ENCODE data around the gene PASD1. TPM values are rescaled to one million over a fixed set of nuclear protein-coding genes. Genes with fewer than 3 reads are reported as not detected.
"Not testable (repeated sequence)": the region's sequence is repeated elsewhere in the genome, so short reads cannot be mapped to it uniquely, and the experiment has no call there.

PASD1 gene
- total RNA-seq, 3 donors from 2014 or later = not detected

DNA sequence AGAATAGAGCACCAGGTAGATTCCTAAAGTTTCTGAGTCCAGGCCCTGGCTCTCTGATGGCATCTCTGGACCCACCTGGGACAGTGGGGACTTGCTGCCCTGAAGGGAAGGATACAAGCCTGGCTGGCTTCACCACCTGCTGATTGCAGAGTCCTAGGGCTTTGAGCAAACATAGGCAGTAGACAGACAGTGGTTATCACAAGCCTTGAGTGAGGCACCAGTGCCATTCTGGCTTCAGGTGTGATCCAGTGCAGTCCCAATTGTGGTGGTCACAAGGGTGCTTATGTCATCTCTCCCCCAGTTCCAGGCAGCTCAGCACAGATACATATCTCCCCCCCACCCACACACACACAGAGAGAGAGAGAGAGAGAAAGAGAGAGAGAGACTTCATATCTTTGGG is 125.2 kb downstream of the PASD1 start:
- no peak for DNase-seq

DNA sequence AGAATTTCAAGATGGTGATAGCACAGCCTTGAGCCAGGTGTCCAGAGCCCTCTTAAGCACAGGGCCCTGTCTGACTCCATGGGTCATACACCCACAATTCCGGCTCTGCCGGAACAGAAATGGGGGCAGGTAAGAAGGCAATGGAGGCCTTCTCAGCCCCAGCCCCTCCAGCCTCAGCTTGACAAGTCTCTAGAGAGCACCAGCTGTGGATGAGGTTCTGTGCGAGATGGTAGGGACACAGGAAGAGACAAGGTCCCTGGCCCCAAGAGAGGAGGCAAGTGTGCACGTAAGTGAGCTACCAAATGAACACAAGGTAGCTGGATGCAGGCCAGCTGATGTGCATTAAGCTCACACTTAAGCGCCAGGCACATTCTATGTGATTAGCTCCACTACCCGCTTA is 129.3 kb downstream of the PASD1 start:
- Histone ChIP-seq H3K4me3 (no peak overlapping the region), H3K9me3 (no peaks in the 10 kb centered on the region), H3K36me3 (ENCODE audit: low read depth) (no peaks in the 10 kb centered on the region), H3K4me1 (ENCODE audit: low read depth) (no peaks in the 10 kb centered on the region)
- intact Hi-C loops (cut with DNase I, micrococcal nuclease) = no loop called here
- DNase-seq = no peak
- TF ChIP-seq, protein P1, sequence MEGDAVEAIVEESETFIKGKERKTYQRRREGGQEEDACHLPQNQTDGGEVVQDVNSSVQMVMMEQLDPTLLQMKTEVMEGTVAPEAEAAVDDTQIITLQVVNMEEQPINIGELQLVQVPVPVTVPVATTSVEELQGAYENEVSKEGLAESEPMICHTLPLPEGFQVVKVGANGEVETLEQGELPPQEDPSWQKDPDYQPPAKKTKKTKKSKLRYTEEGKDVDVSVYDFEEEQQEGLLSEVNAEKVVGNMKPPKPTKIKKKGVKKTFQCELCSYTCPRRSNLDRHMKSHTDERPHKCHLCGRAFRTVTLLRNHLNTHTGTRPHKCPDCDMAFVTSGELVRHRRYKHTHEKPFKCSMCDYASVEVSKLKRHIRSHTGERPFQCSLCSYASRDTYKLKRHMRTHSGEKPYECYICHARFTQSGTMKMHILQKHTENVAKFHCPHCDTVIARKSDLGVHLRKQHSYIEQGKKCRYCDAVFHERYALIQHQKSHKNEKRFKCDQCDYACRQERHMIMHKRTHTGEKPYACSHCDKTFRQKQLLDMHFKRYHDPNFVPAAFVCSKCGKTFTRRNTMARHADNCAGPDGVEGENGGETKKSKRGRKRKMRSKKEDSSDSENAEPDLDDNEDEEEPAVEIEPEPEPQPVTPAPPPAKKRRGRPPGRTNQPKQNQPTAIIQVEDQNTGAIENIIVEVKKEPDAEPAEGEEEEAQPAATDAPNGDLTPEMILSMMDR (IDR thresholded peaks at IDR 0.05) = no peak
- no peak for ATAC-seq

More for the DNA sequence above, 125.2 kb downstream of the PASD1 start:
- Histone ChIP-seq H3K4me3 (no peak overlapping the region), H3K9me3 (no peaks in the 10 kb centered on the region), H3K36me3 (ENCODE audit: low read depth) (no peaks in the 10 kb centered on the region), H3K4me1 (ENCODE audit: low read depth) (no peaks in the 10 kb centered on the region)
- intact Hi-C loops (cut with DNase I, micrococcal nuclease) = loop anchor here in 1 of 2 donors (10.0 kb wide), 1 partner anchor 534 kb away; no protein-coding TSS in a partner anchor
- no peak for ATAC-seq
- TF ChIP-seq, protein P1 (IDR thresholded peaks at IDR 0.05) = no peak

DNA sequence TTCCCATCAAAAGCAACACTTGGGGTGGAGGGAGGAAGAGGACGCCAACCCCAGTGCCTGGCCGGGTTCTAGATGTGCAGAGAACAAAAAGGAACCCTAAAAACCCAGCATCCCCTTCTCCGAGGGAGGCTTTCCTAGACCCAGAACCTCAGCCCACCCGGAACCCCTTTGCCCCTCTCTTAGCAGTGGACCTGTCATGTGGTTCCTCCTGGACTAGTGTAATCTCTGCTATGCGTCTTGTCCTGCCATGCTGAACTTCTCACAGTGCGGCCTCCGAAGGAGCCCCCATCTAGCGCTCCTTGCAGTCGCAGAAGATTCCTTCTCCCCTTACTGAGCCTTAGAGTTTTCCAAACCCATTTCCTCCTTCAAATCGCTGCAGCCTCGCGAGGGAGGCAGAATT is 130.6 kb downstream of the PASD1 start:
- no peak overlapping the region for H3K4me3 ChIP-seq
- intact Hi-C loops (cut with DNase I, micrococcal nuclease) = no loop called here
- ATAC-seq (no peak), DNase-seq (no peak)
- no peaks in the 10 kb centered on the region for H3K9me3 ChIP-seq
- TF ChIP-seq, protein P1 (IDR thresholded peaks at IDR 0.05) = no peak
- no peaks in the 10 kb centered on the region for H3K36me3 ChIP-seq (ENCODE audit: low read depth)
- H3K4me1 ChIP-seq (ENCODE audit: low read depth) = no peaks in the 10 kb centered on the region

DNA sequence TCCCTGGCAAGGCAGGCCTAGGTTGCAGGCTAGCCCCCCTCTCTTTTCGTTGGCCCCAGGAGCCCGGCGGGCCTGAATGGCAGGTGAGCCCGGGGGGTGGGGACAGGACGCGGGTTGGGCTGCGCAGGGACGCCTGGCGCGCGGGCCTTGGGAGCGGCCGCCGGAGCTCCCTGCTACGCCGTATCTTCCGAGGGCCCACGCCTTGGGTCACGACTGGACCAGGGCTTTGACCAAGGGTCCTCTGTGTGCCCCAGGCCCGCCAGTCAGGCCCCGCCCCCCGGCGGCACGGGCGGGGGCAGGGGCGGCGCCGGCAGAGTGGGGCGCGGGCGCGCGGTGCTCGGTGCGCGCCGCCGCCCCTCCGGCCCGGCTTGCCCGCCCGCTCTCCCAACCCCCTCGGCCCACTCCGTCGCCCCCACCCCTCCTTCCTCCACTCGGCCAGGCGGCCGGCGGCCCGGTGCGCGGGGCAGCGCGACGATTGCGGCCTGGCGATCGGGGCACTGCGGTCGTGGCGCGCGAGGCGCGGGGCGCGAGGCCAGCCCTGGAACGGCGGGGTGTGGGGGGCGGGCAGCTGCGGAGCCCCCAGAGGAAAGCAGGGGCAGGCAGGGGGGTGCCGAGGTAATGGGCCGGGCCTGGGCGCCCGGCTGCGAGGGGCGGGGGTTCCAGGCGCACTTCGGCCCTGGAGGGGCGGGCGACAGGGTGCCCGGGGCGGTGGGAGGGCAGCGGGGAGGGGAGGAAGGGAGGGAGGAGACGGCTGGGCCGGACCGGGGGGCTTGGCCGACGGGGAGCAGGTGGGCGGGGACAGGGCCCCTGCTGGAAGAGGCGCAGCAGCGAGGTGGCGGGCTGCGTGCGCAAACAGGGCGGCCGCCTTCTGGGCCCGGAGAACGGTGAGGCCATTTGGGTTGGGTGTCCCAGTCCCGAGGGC is 131.4 kb downstream of the PASD1 start, which contains the start of gene PRRG3:
TSS of gene PRRG3 (plus strand) at position 798 of the 922 bp plus-strand sequence. CDS start 3,357 bp downstream, outside the sequence.
- H3K36me3 ChIP-seq (ENCODE audit: low read depth) = no peaks in the 10 kb centered on the region
- H3K9me3 ChIP-seq = no peaks in the 10 kb centered on the region
- TF ChIP-seq, protein P1 (IDR thresholded peaks at IDR 0.05) = no peak
- H3K4me1 ChIP-seq (ENCODE audit: low read depth) = no peaks in the 10 kb centered on the region
- DNase-seq (no peak), ATAC-seq (no peak)
- intact Hi-C loops (cut with DNase I, micrococcal nuclease) = no loop called here
- H3K4me3 ChIP-seq = no peak within 1 kb of the TSS

DNA sequence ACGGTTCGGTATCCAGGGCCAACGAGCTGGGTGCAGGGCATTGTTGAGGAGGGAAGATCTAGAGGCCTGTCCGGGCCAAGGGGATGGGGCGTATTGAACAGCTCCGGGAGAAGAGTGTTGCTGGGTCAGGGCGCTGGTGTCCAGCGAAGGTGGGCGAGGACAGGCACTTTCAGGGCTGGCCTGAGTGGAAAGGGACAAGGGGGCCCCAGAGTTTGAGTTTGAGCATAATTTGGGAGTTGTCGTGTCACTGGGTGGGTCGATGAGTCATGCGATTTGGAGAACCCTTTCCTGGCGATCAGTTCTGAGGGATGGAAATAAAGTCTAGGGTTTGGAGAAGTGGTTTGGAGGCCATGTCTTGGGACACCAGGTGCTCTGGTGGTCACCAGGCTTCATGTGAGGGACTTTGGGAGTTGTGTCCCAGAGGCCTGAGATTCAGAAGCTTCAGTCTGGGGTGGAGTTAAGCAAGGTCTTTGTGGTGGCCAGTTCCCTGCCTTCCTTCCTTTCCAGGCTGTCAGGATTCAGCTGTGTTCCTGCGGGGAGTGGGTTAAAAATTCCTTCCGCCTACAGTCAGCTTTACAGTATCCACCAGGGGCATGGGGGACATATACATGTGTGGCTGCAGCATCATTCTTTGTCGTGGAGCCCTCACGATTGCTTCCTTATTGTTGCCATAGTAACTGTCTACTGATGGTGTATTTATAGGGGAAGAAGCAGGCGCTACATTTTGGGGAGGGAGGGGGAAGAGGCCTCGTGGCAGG is 132.3 kb downstream of the PASD1 start:
- intact Hi-C loops (cut with DNase I, micrococcal nuclease) = no loop called here
- TF ChIP-seq, protein P1 (IDR thresholded peaks at IDR 0.05) = no peak
- ATAC-seq = no peak
- no peaks in the 10 kb centered on the region for H3K36me3 ChIP-seq (ENCODE audit: low read depth)
- no peak for DNase-seq
- no peaks in the 10 kb centered on the region for H3K4me1 ChIP-seq (ENCODE audit: low read depth)
- H3K9me3 ChIP-seq = no peaks in the 10 kb centered on the region
- no peak overlapping the region for H3K4me3 ChIP-seq

DNA sequence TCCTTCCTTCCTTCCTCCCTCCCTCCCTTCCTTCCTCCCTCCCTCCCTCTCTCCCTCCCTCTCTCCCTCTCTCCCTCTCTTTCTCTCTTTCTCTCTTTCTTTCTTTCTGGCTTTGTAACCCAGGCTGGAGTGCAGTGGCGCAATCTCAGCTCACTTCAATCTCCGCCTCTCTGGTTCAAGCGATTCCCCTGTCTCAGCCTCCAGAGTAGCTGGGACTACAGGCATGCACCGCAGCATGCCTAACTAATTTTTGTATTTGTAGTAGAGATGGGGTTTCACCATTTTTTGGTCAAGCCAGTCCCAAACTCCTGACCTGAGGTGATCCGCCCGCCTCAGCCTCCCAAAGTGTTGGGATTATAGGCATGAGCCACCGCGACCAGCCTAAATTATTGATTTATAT is 133.6 kb downstream of the PASD1 start:
- H3K9me3 ChIP-seq; H3K4me3 ChIP-seq; DNase-seq; intact Hi-C loops (cut with DNase I, micrococcal nuclease); H3K4me1 ChIP-seq (ENCODE audit: low read depth); ATAC-seq; H3K36me3 ChIP-seq (ENCODE audit: low read depth): not testable (repeated sequence)
